ENCODE measurements around the gene LRRIQ3.
"Not testable (repeated sequence)": the region's sequence is repeated elsewhere in the genome, so short reads cannot be mapped to it uniquely, and the experiment has no call there.

LRRIQ3 gene

DNA sequence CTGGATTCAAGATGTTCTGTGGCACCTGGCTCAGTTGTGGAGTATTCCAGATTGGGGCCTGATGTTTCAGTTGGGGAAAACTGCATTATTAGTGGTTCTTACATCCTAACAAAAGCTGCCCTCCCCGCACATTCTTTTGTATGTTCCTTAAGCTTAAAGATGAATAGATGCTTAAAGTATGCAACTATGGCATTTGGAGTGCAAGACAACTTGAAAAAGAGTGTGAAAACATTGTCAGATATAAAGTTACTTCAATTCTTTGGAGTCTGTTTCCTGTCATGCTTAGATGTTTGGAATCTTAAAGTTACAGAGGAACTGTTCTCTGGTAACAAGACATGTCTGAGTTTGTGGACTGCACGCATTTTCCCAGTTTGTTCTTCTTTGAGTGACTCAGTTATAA, 7.3 kb upstream of the LRRIQ3 start:
- Histone ChIP-seq H3K36me3 (ENCODE audit: control insufficient read depth in 2 of 2, insufficient read depth in 2 of 2, low read length in 2 of 2) (peaks cover 4 to 6% of the 10 kb centered on the region in 2 donors), H3K4me3 (ENCODE audit: low read length in 2 of 2) (no peak overlapping the region), H3K27ac (ENCODE audit: low read length) (no peak overlapping the region), H3K4me1 (ENCODE audit: control insufficient read depth, insufficient read depth, low read length) (no peaks in the 10 kb centered on the region), H3K9me3 (ENCODE audit: control insufficient read depth in 2 of 2, low read length in 2 of 2) (no peaks in the 10 kb centered on the region), H3K27me3 (ENCODE audit: control insufficient read depth in 1 of 2, insufficient read depth in 2 of 2, low read length in 2 of 2) (no peaks in the 10 kb centered on the region), H3K9ac (ENCODE audit: low read length in 2 of 2) (no peak overlapping the region)

DNA sequence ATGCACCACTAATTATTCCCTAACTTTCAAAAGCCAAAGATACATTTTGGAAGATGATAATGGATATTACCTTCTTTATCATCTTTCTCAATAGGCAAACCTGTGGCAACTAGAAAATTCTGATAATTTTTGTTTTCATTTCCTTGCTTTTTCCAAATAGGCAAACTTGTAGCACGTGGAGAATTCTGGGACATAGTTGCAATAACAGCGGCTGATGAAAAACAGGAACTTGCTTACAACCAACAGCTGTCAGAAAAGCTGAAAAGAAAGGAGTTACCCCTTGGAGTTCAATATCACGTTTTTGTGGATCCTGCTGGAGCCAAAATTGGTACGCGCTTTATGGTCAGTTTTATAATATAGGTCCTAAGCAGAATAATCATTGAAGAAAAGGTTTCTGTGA, 1.5 kb upstream of the LRRIQ3 start:
- Histone ChIP-seq H3K4me3 (ENCODE audit: low read length in 2 of 2) (no peak overlapping the region), H3K9ac (ENCODE audit: low read length in 2 of 2) (no peak overlapping the region)

DNA sequence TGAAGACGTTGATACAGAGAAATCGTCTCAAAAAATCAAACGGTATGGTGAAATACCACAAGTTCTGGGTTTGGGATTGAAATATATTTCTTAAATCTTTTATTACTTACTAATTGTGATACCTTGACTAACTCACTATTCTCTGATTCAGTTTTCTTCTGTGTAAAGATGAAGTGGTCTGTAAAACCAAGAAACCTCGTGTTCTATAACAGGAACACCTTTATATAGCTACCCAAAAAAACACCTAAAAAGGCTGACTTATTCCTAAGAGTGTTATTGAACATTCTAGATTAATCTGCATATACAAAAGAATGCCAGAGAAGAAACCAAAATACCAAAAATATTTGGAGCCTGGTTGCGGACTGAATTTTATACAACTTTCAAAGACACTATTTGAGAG, 721 bp downstream of the LRRIQ3 start:
- H3K27ac ChIP-seq (ENCODE audit: low read length), result peak overlapping the region; percentile 68
- H3K4me3 ChIP-seq (ENCODE audit: low read length in 2 of 2), result peak overlapping the region; percentile 61 to 92
- H3K4me1 ChIP-seq (ENCODE audit: control insufficient read depth, insufficient read depth, low read length), result no peaks in the 10 kb centered on the region
- H3K9ac ChIP-seq (ENCODE audit: low read length in 2 of 2), result no peak overlapping the region
- H3K36me3 ChIP-seq (ENCODE audit: control insufficient read depth in 2 of 2, insufficient read depth in 2 of 2, low read length in 2 of 2), result no peaks in the 10 kb centered on the region
- no peaks in the 10 kb centered on the region for H3K27me3 ChIP-seq (ENCODE audit: control insufficient read depth in 1 of 2, insufficient read depth in 2 of 2, low read length in 2 of 2)
- no peaks in the 10 kb centered on the region for H3K9me3 ChIP-seq (ENCODE audit: control insufficient read depth in 2 of 2, low read length in 2 of 2)

More for the DNA sequence above, 1.5 kb upstream of the LRRIQ3 start:
- Histone ChIP-seq H3K27me3 (ENCODE audit: control insufficient read depth in 1 of 2, insufficient read depth in 2 of 2, low read length in 2 of 2) (no peaks in the 10 kb centered on the region), H3K27ac (ENCODE audit: low read length) (no peak overlapping the region), H3K36me3 (ENCODE audit: control insufficient read depth in 2 of 2, insufficient read depth in 2 of 2, low read length in 2 of 2) (peaks cover 0 to 1% of the 10 kb centered on the region in 2 donors), H3K9me3 (ENCODE audit: control insufficient read depth in 2 of 2, low read length in 2 of 2) (no peaks in the 10 kb centered on the region), H3K4me1 (ENCODE audit: control insufficient read depth, insufficient read depth, low read length) (no peaks in the 10 kb centered on the region)

DNA sequence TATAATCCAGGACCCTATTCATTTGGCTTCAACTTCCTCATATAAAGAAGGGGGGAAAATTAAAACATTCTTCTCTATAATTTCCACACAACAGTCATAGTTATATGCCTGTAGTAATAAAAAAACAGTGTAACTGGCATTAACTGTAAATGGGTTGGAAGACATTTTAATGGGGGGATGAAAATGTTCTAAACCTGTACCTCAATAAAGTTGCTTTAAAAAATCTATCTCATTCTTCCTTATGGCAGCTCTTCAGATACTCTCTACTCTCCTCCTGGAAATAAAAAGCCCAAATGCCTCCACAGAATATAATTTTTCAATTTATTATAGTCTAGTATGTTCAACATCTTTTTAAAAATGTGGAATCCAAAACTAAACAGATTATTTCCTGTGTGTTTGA, 2.6 kb downstream of the LRRIQ3 start:
- Histone ChIP-seq H3K9ac (ENCODE audit: low read length in 2 of 2) (no peak overlapping the region), H3K9me3 (ENCODE audit: control insufficient read depth in 2 of 2, low read length in 2 of 2) (no peaks in the 10 kb centered on the region), H3K4me1 (ENCODE audit: control insufficient read depth, insufficient read depth, low read length) (no peaks in the 10 kb centered on the region), H3K4me3 (ENCODE audit: low read length in 2 of 2) (no peak overlapping the region), H3K27ac (ENCODE audit: low read length) (no peak overlapping the region), H3K27me3 (ENCODE audit: control insufficient read depth in 1 of 2, insufficient read depth in 2 of 2, low read length in 2 of 2) (no peaks in the 10 kb centered on the region), H3K36me3 (ENCODE audit: control insufficient read depth in 2 of 2, insufficient read depth in 2 of 2, low read length in 2 of 2) (no peaks in the 10 kb centered on the region)

DNA sequence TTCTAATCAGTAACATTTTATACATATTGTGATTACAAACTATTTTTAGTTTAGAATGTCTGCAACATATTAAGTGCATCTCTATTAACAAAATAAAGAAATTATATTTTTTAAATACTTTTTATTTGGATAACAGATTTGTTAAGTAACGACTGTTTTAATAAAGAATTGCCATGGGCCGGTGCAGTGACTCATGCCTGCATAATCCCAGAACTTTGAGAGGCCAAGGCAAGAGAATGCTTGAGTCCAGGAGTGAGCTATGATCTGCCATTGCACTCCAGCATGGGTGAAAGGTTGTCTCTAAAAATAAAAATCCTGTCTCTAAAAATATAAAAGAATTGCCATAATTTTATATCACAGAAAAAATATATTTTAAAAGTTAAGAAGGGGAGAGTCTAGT, 4.1 kb downstream of the LRRIQ3 start:
- H3K27me3 ChIP-seq (ENCODE audit: control insufficient read depth in 1 of 2, insufficient read depth in 2 of 2, low read length in 2 of 2), result no peaks in the 10 kb centered on the region
- no peaks in the 10 kb centered on the region for H3K4me1 ChIP-seq (ENCODE audit: control insufficient read depth, insufficient read depth, low read length)
- H3K9me3 ChIP-seq (ENCODE audit: control insufficient read depth in 2 of 2, low read length in 2 of 2), result no peaks in the 10 kb centered on the region
- H3K36me3 ChIP-seq (ENCODE audit: control insufficient read depth in 2 of 2, insufficient read depth in 2 of 2, low read length in 2 of 2), result no peaks in the 10 kb centered on the region
- no peak overlapping the region for H3K27ac ChIP-seq (ENCODE audit: low read length)
- H3K4me3 ChIP-seq (ENCODE audit: low read length in 2 of 2), result no peak overlapping the region
- H3K9ac ChIP-seq (ENCODE audit: low read length in 2 of 2), result no peak overlapping the region

DNA sequence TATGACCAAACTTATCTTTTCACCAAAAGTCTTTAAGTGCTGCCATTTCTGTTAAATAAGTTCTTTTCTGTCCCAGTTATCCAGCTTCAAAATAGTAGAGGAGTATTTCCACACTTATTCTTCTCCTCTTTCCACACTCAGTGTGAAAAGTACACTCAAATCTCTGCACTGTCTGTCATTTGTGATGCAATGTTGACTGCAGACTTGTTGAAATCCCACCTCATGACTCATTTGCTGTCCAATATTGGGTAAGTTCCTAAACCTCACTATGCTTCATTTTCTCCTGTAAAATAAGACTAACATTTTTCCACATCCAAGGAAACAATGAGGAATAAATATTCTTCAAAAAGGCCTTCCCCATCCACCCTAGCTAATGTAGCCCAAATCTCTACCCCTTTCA, 17.5 kb downstream of the LRRIQ3 start:
- no peaks in the 10 kb centered on the region for H3K9me3 ChIP-seq (ENCODE audit: control insufficient read depth in 2 of 2, low read length in 2 of 2)
- no peak overlapping the region for H3K4me3 ChIP-seq (ENCODE audit: low read length in 2 of 2)
- no peaks in the 10 kb centered on the region for H3K36me3 ChIP-seq (ENCODE audit: control insufficient read depth in 2 of 2, insufficient read depth in 2 of 2, low read length in 2 of 2)

DNA sequence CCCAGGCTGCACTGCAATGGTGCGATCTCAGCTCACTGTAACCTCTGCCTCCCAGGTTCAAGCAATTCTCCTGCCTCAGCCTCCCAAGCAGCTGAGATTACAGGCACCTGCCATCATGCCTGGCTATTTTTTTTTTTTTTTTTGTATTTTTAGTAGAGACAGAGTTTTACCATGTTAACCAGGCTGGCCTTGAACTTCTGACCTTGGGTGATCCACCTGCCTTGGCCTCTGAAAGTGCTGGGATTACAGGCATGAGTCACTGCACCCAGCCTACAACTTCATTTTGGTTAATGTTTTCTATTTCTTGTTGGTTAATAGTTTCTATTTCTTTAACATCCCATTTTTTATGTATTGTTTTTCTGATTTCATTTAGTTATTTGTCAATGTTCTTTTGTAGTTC, 23.6 kb downstream of the LRRIQ3 start:
- H3K27ac ChIP-seq (ENCODE audit: low read length); H3K4me3 ChIP-seq (ENCODE audit: low read length in 2 of 2); H3K36me3 ChIP-seq (ENCODE audit: control insufficient read depth in 2 of 2, insufficient read depth in 2 of 2, low read length in 2 of 2); H3K4me1 ChIP-seq (ENCODE audit: control insufficient read depth, insufficient read depth, low read length); H3K9ac ChIP-seq (ENCODE audit: low read length in 2 of 2); H3K9me3 ChIP-seq (ENCODE audit: control insufficient read depth in 2 of 2, low read length in 2 of 2); H3K27me3 ChIP-seq (ENCODE audit: control insufficient read depth in 1 of 2, insufficient read depth in 2 of 2, low read length in 2 of 2): not testable (repeated sequence)

More for the DNA sequence above, 17.5 kb downstream of the LRRIQ3 start:
- Histone ChIP-seq H3K9ac (ENCODE audit: low read length in 2 of 2) (no peak overlapping the region), H3K4me1 (ENCODE audit: control insufficient read depth, insufficient read depth, low read length) (no peaks in the 10 kb centered on the region), H3K27me3 (ENCODE audit: control insufficient read depth in 1 of 2, insufficient read depth in 2 of 2, low read length in 2 of 2) (no peaks in the 10 kb centered on the region), H3K27ac (ENCODE audit: low read length) (no peak overlapping the region)

DNA sequence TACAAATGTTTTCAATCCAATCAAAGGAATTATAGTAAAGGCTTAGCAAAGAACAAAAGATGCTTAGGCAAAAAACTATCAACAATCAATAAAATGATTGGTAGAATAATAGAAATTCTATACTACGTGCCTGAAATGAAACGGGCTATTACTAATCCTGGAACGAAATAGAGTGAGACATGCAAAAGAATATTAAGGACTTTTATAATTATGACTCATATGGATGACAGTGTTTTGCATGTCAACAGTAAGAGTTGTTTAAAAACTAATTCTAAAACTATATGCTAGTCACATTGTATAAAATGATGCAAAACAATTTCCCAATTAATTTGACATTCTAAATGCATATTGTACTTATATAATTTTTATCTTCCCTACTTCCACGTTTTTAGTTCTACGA, 35.6 kb downstream of the LRRIQ3 start:
- Histone ChIP-seq H3K36me3 (ENCODE audit: control insufficient read depth in 2 of 2, insufficient read depth in 2 of 2, low read length in 2 of 2) (no peaks in the 10 kb centered on the region), H3K9me3 (ENCODE audit: control insufficient read depth in 2 of 2, low read length in 2 of 2) (no peaks in the 10 kb centered on the region), H3K9ac (ENCODE audit: low read length in 2 of 2) (no peak overlapping the region), H3K4me3 (ENCODE audit: low read length in 2 of 2) (no peak overlapping the region), H3K27me3 (ENCODE audit: control insufficient read depth in 1 of 2, insufficient read depth in 2 of 2, low read length in 2 of 2) (no peaks in the 10 kb centered on the region), H3K27ac (ENCODE audit: low read length) (no peak overlapping the region), H3K4me1 (ENCODE audit: control insufficient read depth, insufficient read depth, low read length) (no peaks in the 10 kb centered on the region)

DNA sequence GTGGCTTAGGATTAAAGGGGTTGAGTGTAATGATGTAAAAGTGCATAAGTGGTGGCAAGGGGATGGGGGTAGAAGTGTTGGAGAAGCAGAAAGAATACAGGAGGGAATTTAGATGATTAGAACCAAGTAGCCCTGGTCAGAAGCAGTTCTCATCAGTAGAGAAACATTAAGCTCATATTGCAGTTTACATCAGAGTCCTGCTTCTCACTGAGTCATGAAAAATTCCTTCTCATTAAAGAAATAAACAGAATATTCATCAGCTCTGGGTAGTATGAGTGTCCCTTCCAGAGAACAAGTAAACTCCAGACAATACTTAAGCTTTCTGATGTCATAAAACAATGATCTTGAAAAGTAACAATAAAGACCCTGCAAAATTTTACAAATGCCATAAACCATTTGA, 36.5 kb downstream of the LRRIQ3 start:
- Histone ChIP-seq H3K9me3 (ENCODE audit: control insufficient read depth in 2 of 2, low read length in 2 of 2) (no peaks in the 10 kb centered on the region), H3K27ac (ENCODE audit: low read length) (no peak overlapping the region), H3K9ac (ENCODE audit: low read length in 2 of 2) (no peak overlapping the region), H3K27me3 (ENCODE audit: control insufficient read depth in 1 of 2, insufficient read depth in 2 of 2, low read length in 2 of 2) (no peaks in the 10 kb centered on the region), H3K4me3 (ENCODE audit: low read length in 2 of 2) (no peak overlapping the region), H3K36me3 (ENCODE audit: control insufficient read depth in 2 of 2, insufficient read depth in 2 of 2, low read length in 2 of 2) (no peaks in the 10 kb centered on the region), H3K4me1 (ENCODE audit: control insufficient read depth, insufficient read depth, low read length) (no peaks in the 10 kb centered on the region)

DNA sequence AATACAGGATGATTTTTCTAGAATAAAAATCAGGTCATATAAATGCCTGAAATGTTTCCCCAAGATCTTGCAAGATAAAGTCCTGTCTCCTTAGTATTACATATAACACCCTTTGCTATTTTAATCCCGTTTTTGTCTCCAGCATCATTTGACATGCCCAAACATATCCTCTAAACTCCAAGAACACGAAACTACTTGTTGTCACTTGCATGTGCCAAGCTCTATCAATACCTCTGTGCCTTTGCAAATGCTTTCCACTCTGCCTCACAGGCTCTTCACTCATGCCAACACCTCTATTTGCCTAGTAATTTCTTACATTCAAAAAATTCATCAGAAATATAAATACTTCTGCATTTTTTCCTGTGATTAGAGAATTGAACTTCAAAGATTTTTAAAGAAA, 37.9 kb downstream of the LRRIQ3 start:
- no peaks in the 10 kb centered on the region for H3K4me1 ChIP-seq (ENCODE audit: control insufficient read depth, insufficient read depth, low read length)
- H3K27me3 ChIP-seq (ENCODE audit: control insufficient read depth in 1 of 2, insufficient read depth in 2 of 2, low read length in 2 of 2), result no peaks in the 10 kb centered on the region
- H3K27ac ChIP-seq (ENCODE audit: low read length), result no peak overlapping the region
- no peaks in the 10 kb centered on the region for H3K36me3 ChIP-seq (ENCODE audit: control insufficient read depth in 2 of 2, insufficient read depth in 2 of 2, low read length in 2 of 2)
- H3K4me3 ChIP-seq (ENCODE audit: low read length in 2 of 2), result no peak overlapping the region
- no peaks in the 10 kb centered on the region for H3K9me3 ChIP-seq (ENCODE audit: control insufficient read depth in 2 of 2, low read length in 2 of 2)
- H3K9ac ChIP-seq (ENCODE audit: low read length in 2 of 2), result no peak overlapping the region

DNA sequence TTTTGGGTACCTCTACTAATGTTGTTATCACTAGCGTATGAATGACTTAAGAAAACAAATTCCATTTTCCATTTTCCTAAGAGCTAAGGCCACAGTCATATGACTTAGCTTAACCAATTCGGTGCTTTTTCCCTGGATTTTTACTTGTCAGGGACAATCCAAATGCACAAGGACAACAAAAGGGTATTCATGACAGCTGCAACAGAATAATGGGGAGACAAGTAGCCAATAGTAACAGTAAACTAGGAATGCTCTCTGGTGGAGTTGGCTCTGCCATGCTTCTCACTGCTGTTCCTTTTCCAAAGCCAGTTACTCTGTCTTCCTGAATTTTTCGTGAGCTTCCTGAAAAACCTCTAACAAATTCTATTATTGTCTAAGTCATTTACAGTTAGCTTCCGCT, 52.9 kb downstream of the LRRIQ3 start:
- Histone ChIP-seq H3K4me1 (ENCODE audit: control insufficient read depth, insufficient read depth, low read length) (no peaks in the 10 kb centered on the region), H3K27me3 (ENCODE audit: control insufficient read depth in 1 of 2, insufficient read depth in 2 of 2, low read length in 2 of 2) (no peaks in the 10 kb centered on the region), H3K9ac (ENCODE audit: low read length in 2 of 2) (no peak overlapping the region), H3K36me3 (ENCODE audit: control insufficient read depth in 2 of 2, insufficient read depth in 2 of 2, low read length in 2 of 2) (no peaks in the 10 kb centered on the region), H3K4me3 (ENCODE audit: low read length in 2 of 2) (no peak overlapping the region), H3K9me3 (ENCODE audit: control insufficient read depth in 2 of 2, low read length in 2 of 2) (no peaks in the 10 kb centered on the region), H3K27ac (ENCODE audit: low read length) (no peak overlapping the region)

DNA sequence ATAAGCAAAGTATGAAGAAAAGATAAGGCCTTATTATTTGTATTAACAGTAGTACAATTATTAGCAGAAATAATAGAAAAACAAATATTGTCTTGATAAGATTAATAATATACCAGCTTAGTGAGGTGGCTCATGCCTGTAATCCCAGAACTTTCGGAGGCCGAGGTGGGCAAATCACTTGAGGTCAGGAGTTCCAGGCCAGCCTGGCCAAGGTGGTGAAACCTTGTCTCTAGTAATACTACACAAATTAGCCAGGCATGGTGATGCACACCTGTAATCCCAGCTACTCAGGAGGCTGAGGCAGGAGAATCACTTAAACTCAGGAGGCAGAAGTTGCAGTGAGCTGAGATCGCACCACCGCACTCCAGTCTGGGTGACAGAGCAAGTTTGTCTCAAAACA, 80.6 kb downstream of the LRRIQ3 start:
- not testable (repeated sequence) for H3K27me3 ChIP-seq (ENCODE audit: control insufficient read depth in 1 of 2, insufficient read depth in 2 of 2, low read length in 2 of 2); H3K4me1 ChIP-seq (ENCODE audit: control insufficient read depth, insufficient read depth, low read length); H3K9ac ChIP-seq (ENCODE audit: low read length in 2 of 2); H3K27ac ChIP-seq (ENCODE audit: low read length); H3K9me3 ChIP-seq (ENCODE audit: control insufficient read depth in 2 of 2, low read length in 2 of 2); H3K4me3 ChIP-seq (ENCODE audit: low read length in 2 of 2); H3K36me3 ChIP-seq (ENCODE audit: control insufficient read depth in 2 of 2, insufficient read depth in 2 of 2, low read length in 2 of 2)

Measured in stomach smooth muscle (tissue), 2 donors.